Measurements from ENCODE around the gene COA7.
"Not testable (repeated sequence)": the region's sequence is repeated elsewhere in the genome, so short reads cannot be mapped to it uniquely, and the experiment has no call there.

Gene COA7

GRCh38 chr1:52697795-52698674 is at the start of gene COA7:
Gene COA7, minus strand, starts transcription at chr1:52698347. Its CDS starts 21 bp downstream, at chr1:52698326.
- peak; percentile 87 to 94 (median 91) for DNase-seq

GRCh38 chr1:52747450-52747849 is 49.3 kb upstream of the COA7 start:
- DNase-seq: no peak

- no peak for DNase-seq
Observed at GRCh38 chr1:52746189-52746588, 48.0 kb upstream of the COA7 start.

DNA sequence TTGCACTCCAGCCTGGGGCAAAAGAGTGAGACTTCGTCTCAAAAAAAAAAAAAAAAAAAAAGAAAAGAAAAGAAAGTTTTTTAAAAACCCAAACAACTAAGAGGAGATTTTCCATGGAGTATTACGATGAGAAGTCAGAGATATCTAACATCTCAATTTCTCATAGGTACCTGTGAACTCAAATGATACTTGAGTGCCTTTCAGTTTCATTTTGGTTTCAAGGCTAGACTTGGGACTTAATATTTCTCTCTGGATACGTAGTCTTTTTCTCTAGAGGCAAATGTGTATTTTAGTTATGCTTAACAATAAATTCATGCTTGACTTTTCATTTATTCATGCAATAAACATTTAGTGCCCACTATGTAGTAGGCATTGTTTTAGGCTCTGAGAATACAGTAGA is 43.1 kb upstream of the COA7 start:
- DNase-seq: no peak

- DNase-seq: no peak
Observed at GRCh38 chr1:52739699-52740467, 41.7 kb upstream of the COA7 start.

DNA sequence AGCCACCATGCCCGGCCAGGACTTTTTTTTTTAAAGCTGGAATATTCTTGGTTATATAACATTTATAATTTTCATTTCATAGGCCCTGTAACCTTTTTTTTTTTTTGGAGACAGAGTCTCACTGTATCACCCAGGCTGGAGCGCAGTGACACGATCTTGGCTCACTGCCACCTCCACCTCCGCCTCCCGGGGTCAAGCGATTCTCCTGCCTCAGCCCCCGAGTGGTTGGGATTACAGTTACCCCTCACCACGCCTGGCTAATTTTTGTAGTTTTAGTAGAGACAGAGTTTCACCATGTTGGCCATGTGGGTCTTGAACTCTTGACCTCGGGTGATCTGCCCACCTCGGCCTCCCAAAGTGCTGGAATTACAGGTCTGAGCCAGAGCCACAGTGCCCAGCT is 40.7 kb upstream of the COA7 start:
- no peak for DNase-seq

DNA sequence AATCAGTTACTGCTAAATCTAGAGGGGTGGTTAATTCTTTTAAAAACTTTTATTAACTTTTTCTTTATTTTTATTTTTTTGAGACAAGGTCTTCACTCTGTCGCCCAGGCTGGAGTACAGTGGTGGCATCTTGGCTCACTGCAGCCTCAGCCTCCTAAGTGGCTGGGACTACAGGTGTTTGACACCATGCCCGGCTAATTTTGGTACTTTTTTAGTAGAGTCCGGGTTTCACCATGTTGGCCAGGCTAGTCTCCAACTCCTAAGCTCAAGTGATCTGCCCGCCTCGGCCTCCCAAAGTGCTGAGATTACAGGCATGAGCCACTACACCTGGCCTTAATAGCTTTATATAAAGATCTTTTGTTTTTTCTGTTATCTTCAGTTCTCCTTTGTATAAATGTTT is 40.0 kb upstream of the COA7 start:
- DNase-seq: no peak

DNA sequence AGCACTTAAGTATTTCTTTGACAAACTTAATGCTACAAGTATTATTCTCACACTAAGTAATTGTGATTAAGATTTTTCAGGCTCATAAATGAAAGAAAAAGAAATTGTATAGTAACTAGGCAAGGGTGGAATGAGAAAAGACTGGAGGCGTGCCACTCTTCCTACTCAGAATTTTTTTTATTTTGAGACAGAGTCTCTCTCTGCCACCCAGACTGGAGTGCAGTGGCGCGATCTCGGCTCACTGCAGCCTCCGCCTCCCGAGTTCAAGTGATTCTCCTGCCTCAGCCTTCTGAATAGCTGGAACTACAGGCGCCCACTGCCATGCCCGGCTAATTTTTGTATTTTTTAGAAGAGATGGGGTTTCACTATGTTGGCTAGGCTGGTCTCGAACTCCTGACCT is 37.2 kb upstream of the COA7 start:
- not testable (repeated sequence) for DNase-seq

GRCh38 chr1:52733368-52733767 is 35.2 kb upstream of the COA7 start:
- DNase-seq: no peak

DNA sequence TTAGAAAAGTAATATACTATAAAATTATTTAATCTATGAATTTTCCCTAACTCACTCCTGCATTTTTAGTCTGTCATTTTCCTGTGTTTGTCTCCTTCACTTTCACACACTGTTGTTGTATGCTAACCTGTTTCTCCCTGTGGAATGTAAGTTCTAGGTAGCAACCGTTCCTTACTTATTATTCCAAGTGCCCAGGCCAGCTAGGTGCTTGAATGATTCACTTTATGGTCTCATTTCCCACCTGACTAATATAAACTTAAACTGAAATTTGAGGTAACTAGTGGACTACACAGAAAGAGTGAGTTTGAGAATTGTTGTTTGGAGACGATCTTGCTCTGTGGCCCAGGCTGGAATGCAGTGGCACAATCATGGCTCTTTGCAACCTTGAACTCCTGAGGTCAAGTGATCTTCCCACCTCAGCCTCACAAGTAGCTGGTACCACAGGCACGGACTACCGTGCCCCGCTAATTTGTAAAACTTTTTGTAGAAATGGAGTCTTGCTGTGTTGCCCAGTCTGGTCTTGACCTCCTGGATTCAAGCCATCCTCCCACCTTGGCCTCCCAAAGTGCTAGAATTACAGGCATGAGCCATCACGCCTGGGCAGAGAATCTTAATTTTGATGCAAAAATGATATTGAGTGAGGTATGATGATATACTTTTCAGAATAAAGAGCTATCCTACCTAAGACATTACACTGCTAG is 30.0 kb upstream of the COA7 start:
- no peak for DNase-seq

- DNase-seq: peak in 2 of 3 experiments; percentile 53 to 60
Observed at GRCh38 chr1:52727114-52727586, 29.0 kb upstream of the COA7 start.

- peak; percentile 89 to 91 (median 90) for DNase-seq
Observed at GRCh38 chr1:52726265-52727113, 28.3 kb upstream of the COA7 start, which contains the start of gene ZYG11B. Gene ZYG11B, plus strand, starts transcription at chr1:52726453. Its CDS starts 201 bp downstream, at chr1:52726654.

- no peak for DNase-seq
Observed at GRCh38 chr1:52725903-52726264, 27.7 kb upstream of the COA7 start.

GRCh38 chr1:52723260-52723659 is 25.1 kb upstream of the COA7 start:
- no peak for DNase-seq

DNA sequence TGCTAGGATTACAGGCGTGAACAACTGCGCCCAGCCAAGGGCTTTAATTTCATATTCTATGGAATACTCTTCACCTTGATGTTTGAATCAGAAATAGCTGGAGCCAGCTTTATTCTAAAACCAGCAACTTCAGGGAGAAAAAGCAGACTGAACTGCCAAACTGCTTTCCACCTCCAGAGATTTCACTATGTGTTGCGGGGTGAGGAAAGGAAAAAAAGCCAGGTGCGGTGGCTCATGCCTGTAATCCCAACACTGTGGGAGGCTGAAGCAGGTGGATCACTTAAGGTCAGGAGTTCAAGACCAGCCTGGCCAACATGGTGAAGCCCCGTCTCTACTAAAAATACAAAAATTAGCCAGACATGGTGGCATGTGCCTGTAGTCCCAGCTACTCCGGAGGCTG is 17.1 kb upstream of the COA7 start:
- DNase-seq: not testable (repeated sequence)

- no peak for DNase-seq
Observed at GRCh38 chr1:52713590-52713989, 15.4 kb upstream of the COA7 start.

GRCh38 chr1:52709016-52709415 is 10.9 kb upstream of the COA7 start:
- no peak for DNase-seq

DNA sequence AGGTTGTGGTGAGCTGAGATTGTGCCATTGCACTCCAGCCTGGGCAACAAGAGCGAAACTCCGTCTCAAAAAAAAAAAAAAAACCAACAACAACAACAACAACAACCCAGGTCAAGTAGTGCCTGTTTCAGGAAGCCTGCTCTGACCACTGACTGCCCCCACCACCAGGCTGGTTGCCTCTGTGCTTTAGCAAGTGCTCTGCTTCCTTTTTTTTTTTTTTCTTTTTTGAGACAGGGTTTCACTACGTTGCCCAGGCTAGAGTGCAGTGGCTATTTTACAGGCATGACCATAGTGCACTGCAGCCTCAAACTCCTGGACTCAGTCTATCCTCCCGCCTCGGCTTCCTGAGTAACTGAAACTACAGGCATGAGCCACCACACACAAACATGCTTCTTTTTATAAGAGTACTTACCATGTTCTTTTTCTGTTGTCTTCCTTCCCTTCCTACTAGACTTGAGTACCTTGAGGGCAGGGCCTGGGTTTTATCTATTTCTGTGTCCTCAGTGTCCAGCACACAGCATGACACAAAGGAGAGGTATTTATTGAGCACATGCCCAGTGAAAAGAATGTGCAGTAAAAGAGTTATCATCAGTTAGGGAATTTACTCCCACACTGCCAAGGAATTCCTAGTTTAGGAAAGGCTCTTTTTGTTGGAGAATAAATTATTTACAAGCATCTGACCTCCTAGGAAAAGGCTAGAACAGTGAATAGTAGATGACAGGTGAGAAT is 9.9 kb upstream of the COA7 start:
- no peak for DNase-seq

DNA sequence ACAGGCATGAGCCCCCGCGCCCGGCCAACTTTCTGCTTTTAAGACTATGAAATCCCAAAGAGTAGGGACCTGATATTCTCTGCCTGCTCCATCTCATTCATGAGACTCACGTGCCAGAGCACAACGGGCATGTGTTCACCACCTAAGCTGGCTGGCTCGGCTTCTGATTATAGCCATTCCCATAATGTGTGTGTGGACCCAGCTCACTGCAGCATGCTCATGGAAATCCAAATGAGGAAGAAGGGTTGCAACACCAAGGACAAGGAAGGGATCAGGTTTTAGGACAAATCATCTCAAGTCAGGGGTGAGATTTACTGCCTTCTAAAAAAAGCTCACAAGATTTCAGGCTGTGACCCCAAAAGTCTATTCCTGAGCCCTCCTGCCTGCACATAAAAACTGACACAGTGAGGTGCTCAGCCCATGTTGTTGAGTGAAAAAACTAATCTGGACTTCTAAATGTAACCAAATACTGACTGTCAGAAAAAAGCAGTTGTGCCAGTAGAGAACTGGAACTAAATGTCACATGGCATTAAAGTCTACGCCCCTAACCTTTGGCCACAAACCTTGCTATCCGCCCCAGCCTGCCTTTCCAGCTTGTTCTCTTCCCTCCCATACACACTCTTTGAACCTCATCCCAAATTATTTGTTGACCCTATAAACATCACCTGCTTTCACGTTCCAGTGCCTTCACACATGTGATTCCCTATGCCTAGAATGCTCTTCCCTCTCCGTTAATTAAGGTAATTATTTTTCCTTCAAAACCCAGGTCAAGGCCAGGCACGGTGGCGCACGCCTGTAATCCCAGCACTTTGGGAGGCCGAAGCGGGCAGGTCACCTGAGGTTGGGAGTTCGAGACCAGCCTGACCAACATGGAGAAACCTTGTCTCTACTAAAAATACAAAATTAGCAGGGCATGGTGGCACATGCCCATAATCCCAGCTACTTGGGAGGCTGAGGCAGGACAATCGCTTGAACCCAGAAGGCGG is 9.1 kb upstream of the COA7 start:
- no peak for DNase-seq

GRCh38 chr1:52706136-52706670 is 8.1 kb upstream of the COA7 start:
- DNase-seq: no peak
